T-helper 2 cell treated with Interferon-gamma antibody and Interleukin-4, amounts not matched to agents 100 ng/mL and 5 ng/mL, for 36 hours (primary cell): Measurements from ENCODE around the gene KAT7. TPM values are rescaled to one million over a fixed set of nuclear protein-coding genes. Genes with fewer than 3 reads are reported as not detected.
"Not testable (repeated sequence)": the region's sequence is repeated elsewhere in the genome, so short reads cannot be mapped to it uniquely, and the experiment has no call there.

Experiments
- intact Hi-C: fragments of 100-400 bp; cut with micrococcal nuclease; formaldehyde crosslinking; loops from one replicate; pipeline ENCODE4 v1.15.1; 2023
- total RNA-seq: library from RNA; stranded (reverse); gene quantifications from 2 replicates; pipeline ENCODE4 v1.2.3, GENCODE V29; 2022

The KAT7 gene
- total RNA-seq, 1 donor from 2014 or later, result 73.3 TPM

DNA sequence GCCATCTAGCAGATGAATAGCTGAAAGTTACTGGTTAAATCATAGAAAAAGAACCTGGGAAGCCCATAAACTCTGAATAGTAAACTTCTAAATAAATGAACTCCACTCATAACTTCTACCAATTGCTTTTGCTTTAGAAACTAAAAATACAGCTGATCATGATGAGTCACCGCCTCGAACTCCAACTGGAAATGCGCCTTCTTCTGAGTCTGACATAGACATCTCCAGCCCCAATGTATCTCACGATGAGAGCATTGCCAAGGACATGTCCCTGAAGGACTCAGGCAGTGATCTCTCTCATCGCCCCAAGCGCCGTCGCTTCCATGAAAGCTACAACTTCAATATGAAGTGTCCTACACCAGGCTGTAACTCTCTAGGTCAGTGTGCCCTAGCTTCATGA is 9.7 kb downstream of the KAT7 start:
- intact Hi-C loops, result no loop called here

- intact Hi-C loops, result no loop called here
Measured at GRCh38 chr17:49798738-49799137, 10.3 kb downstream of the KAT7 start.

DNA sequence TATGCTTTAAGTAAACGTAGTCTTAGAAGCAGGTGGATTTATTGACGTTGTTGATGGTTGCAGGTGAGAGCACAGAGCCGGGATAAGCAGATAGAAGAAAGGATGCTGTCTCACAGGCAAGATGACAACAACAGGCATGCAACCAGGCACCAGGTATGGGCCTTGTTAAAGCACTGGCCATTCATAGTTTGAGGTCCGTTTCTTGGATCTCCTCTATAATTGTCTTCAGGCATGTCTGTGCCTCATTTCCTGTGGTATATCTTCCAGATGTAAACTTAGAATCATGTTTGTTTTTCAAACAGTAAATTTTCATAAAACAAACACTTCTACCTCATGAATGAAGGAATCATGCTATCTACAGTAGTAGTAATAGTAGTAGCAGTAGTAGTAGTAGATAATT is 20.6 kb downstream of the KAT7 start:
- intact Hi-C loops, result no loop called here

- intact Hi-C loops, result no loop called here
Measured at GRCh38 chr17:49814781-49815529, 26.5 kb downstream of the KAT7 start.

DNA sequence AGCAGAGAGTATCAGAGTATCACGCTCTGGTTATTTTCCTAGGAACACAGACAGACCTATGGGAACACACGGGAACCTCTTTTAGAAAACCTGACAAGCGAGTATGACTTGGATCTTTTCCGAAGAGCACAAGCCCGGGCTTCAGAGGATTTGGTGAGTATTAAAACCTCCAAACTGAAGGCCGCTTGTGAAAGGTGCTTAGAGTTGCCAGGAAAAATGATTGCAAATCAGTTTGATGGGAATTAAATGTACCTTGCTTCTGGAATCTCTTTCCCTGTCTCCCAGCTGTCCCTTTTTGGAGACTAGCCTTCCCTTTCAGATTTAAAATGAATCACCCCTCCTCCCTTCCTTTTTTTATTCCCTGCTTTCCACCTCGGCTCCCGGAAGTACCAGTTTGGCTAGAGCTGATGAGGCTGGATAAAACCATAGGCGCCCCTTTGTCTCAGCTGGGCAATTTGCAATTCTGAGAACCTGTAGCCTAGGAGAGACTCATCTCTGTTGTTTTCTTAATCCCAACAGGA is 27.3 kb downstream of the KAT7 start:
- intact Hi-C loops, result no loop called here

GRCh38 chr17:49817993-49818392 is 29.5 kb downstream of the KAT7 start:
- intact Hi-C loops, result no loop called here

- intact Hi-C loops, result no loop called here
Measured at GRCh38 chr17:49819138-49819537, 30.7 kb downstream of the KAT7 start.

DNA sequence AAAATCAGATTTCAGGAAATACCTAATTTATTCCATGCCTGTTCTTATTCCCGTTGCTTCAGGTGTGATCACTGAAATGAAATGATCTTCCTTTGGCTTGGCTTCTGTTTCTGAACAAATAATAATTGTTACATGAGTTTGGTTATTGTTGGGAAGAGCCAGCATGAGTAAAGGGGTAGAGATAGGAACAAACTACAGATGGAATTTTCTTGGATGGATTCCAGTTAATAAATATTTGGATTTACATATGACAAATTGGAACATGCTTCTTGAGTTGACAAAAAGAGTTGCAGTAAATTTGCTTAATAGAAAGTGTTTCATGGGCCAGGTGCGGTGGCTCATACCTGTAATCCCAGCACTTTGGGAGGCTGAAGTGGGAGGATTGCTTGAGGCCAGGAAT is 31.2 kb downstream of the KAT7 start:
- intact Hi-C loops, result no loop called here

GRCh38 chr17:49820773-49821172 is 32.3 kb downstream of the KAT7 start:
- intact Hi-C loops, result no loop called here

GRCh38 chr17:49821466-49821865 is 33.0 kb downstream of the KAT7 start:
- intact Hi-C loops, result no loop called here

- intact Hi-C loops, result no loop called here
Measured at GRCh38 chr17:49821916-49822315, 33.4 kb downstream of the KAT7 start.

- intact Hi-C loops, result no loop called here
Measured at GRCh38 chr17:49822829-49823228, 34.3 kb downstream of the KAT7 start.

DNA sequence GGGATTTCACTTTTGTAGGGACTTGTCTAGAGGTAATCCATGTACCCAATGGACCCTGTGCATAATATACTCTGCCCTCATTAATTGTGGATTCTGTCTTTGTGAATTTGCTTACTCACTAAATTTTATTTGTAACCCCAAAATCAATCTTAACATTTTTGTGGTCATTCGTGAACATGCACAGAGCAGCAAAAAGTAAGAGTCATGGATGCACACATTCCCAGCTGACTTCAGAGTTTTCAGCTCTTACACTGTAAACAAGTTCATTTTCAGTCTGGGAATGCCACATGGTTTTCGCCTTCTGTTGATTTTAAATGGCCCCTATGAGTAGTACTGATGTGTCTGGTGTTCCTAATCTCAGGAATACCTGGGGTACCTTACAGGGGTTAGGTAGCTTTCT is 35.1 kb downstream of the KAT7 start:
- intact Hi-C loops, result no loop called here

DNA sequence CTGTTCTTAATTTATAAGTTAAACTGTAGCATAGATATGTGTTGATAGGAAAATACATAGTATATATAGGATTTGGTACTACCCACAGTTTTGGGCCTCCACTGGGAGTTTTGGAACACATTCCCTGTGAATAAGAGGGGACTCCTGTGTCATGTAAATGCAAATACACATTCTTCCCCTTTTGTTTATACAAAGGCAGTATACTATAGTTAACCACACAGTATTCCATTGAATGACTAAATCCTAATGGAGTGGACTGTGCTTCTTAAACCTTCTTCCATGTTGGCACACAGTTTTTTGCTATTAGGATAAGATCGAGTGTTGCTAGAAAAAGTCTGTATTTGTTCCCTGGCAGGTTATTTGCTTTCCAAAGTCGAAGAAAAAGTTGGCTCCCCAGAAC is 37.2 kb downstream of the KAT7 start:
- intact Hi-C loops, result no loop called here

- intact Hi-C loops, result not testable (repeated sequence)
Measured at GRCh38 chr17:49828325-49828724, 39.8 kb downstream of the KAT7 start.

DNA sequence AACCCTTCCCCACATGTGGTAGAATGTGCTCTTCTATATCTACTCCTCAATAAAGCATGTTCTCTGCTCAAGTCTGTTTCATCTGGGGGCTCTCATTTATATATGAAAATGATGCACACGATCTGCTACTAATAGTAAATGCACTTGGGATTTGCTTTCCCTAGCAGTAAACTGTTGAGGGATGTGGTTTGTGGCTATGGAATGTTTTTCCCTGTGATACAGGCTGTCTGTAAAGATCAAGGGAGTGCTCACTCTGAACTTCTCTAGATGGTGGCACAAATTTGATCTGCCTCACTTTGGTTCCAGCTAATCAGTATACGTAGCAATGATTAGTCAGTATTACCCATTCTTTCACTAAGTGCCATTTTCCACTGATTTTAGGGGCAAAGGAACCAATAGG is 40.5 kb downstream of the KAT7 start:
- intact Hi-C loops, result no loop called here

- intact Hi-C loops, result no loop called here
Measured at GRCh38 chr17:49830605-49831004, 42.1 kb downstream of the KAT7 start.

- intact Hi-C loops, result no loop called here
Measured at GRCh38 chr17:49832840-49833599, 44.5 kb downstream of the KAT7 start.

DNA sequence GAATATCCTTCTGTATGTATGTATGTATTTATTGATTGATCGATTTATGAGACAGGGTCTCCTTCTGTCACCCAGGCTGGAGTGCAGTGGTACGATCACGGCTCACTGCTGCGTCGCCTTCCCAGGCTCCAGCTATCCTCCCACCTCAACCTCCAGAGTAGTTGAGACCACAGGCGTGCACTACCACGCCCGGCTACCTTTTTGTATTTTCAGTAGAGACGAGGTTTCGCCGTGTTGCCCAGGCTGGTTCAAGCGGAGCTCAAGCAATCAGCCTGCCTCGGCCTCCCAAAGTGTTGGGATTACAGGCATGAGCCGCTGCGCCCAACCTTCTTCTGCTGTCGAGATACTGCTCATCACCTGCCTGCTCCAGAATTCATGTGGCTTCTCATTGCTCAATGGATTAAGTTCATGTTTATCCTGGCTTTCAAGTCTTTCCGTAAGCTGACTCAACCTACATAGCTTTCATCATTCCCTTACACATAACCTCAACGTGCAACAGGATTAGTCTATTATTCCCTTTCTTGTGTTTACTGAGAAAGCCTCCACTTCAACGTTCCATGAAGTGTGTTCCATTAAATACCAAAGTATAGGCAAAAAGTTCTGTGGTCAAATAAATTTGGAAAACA is 45.8 kb downstream of the KAT7 start:
- intact Hi-C loops, result no loop called here

DNA sequence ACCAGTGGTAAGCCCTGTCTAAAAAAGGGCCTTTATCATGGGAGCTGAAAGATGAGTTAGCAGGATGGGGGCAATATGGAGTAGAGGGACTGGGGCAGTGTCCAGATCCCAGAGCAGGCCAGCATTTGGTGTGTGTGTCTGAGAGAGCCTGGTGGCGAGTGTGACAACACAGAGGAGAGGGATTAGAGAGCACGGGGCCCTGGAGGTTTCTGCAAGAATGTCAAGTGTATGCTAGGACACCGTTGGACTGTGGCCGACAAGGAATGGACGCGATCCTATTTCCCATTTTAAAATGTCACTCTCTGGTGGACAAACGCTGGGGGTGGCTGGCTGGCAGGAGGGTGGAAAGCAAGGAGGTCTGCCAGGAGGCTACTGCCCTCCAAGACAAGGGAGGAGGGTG is 47.0 kb downstream of the KAT7 start:
- intact Hi-C loops, result no loop called here

GRCh38 chr17:49836111-49837030 is 47.9 kb downstream of the KAT7 start:
- intact Hi-C loops, result no loop called here
